Measurements from ENCODE around the gene CCT6B.
"Not testable (repeated sequence)": the region's sequence is repeated elsewhere in the genome, so short reads cannot be mapped to it uniquely, and the experiment has no call there.

CCT6B gene

DNA sequence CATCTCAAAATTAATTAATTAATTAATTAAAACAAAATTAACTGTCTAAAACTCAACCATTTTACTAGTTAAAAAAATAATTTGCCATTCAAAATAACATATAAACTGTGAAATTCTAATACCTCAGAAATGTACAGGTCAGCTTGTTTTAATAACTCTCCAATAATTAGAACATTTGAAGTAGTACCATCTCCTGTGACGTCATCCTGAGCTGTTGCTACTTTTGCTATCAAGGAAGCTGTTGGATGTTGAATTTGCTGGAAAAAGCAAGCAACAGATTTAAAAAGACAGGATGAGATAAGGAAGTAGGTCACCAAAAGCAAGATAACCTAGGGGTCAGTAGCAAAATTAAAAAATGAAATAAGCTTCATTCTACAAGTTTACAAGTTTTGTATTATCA lies 2.8 kb downstream of the CCT6B start:
- TF ChIP-seq, protein P1, sequence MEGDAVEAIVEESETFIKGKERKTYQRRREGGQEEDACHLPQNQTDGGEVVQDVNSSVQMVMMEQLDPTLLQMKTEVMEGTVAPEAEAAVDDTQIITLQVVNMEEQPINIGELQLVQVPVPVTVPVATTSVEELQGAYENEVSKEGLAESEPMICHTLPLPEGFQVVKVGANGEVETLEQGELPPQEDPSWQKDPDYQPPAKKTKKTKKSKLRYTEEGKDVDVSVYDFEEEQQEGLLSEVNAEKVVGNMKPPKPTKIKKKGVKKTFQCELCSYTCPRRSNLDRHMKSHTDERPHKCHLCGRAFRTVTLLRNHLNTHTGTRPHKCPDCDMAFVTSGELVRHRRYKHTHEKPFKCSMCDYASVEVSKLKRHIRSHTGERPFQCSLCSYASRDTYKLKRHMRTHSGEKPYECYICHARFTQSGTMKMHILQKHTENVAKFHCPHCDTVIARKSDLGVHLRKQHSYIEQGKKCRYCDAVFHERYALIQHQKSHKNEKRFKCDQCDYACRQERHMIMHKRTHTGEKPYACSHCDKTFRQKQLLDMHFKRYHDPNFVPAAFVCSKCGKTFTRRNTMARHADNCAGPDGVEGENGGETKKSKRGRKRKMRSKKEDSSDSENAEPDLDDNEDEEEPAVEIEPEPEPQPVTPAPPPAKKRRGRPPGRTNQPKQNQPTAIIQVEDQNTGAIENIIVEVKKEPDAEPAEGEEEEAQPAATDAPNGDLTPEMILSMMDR (conservative IDR thresholded peaks at IDR 0.05; ENCODE audit: low read length): no peak
- no peak for TF ChIP-seq EZH2phosphoT487 (IDR thresholded peaks at IDR 0.05; ENCODE audit: borderline replicate concordance)
- Histone ChIP-seq H3F3A (ENCODE audit: low read depth) (no peaks in the 10 kb centered on the region), H3K36me3 (ENCODE audit: insufficient read depth, low read length) (no peaks in the 10 kb centered on the region; the same call in 1 of the 2 replicates), H4K20me1 (ENCODE audit: insufficient read depth, low read length, poor library complexity, severe bottlenecking) (no peaks in the 10 kb centered on the region), H3K9me3 (ENCODE audit: insufficient read depth, low read depth, low read length) (no peaks in the 10 kb centered on the region), H2AFZ (ENCODE audit: low read length) (no peak overlapping the region), H3K27me3 (ENCODE audit: insufficient read depth, low read length, poor library complexity, severe bottlenecking) (peaks cover 38% of the 10 kb centered on the region), H3K9ac (ENCODE audit: low read depth, low read length, poor library complexity, severe bottlenecking) (no peak overlapping the region), H3K9me2 (replicated peaks; ENCODE audit: low read depth, low read length) (no peaks in the 10 kb centered on the region; the same call in 1 of the 2 replicates), H3K79me2 (ENCODE audit: insufficient read depth, low read length) (peaks cover 21% of the 10 kb centered on the region), H3K4me2 (ENCODE audit: low read depth, low read length, poor library complexity, severe bottlenecking) (no peak overlapping the region), H3K4me3 (ENCODE audit: low read length, poor library complexity, severe bottlenecking) (no peak overlapping the region), H3K4me1 (ENCODE audit: insufficient read depth, low read length, poor library complexity, severe bottlenecking) (peaks cover 22% of the 10 kb centered on the region)

DNA sequence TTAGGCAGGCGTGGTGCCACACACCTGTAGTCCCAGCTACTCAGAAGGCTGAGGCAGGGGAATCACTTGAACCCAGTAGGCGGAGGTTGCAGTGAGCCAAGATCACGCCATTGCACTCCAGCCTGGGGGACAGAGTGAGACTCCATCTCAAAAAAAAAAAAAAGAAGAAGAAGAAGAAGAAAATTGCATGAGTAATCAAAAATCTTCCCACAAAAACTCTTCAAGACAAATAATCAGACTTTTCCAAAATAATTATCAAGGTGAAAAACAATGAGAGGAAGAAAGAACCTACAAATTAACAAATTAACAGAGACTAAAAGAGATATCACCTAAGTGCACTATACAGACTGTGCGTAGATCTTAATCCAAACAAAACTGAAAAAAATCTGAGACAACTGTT lies 10.5 kb downstream of the CCT6B start:
- not testable (repeated sequence) for H3K4me3 ChIP-seq (ENCODE audit: low read length, poor library complexity, severe bottlenecking); H3K79me2 ChIP-seq (ENCODE audit: insufficient read depth, low read length); H3K36me3 ChIP-seq (ENCODE audit: insufficient read depth, low read length); H3K9ac ChIP-seq (ENCODE audit: low read depth, low read length, poor library complexity, severe bottlenecking); H3K4me1 ChIP-seq (ENCODE audit: insufficient read depth, low read length, poor library complexity, severe bottlenecking); H3K9me3 ChIP-seq (ENCODE audit: insufficient read depth, low read depth, low read length); H3F3A ChIP-seq (ENCODE audit: low read depth); H3K27me3 ChIP-seq (ENCODE audit: insufficient read depth, low read length, poor library complexity, severe bottlenecking); H3K4me2 ChIP-seq (ENCODE audit: low read depth, low read length, poor library complexity, severe bottlenecking); H4K20me1 ChIP-seq (ENCODE audit: insufficient read depth, low read length, poor library complexity, severe bottlenecking); H2AFZ ChIP-seq (ENCODE audit: low read length); H3K9me2 ChIP-seq (replicated peaks; ENCODE audit: low read depth, low read length)

DNA sequence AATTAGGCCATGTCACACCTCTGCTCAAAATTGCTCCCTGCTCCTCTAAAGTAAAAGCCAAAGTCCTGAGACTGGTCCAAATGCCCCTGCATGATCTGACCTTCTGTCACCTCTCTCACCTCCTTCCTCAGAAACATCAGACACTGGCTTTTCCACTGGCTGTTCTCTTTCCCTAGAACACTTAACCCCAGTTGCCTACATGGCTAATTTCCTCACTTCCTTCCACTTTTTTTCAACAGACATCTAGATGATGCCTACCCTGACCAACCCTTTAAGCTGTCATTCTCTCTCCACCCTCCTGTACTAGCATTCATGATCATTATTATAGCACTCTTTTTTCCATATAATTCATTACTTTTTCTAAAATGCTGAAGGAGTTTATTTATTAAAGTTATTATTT lies 31.0 kb downstream of the CCT6B start:
- no peak overlapping the region for H3K4me2 ChIP-seq (ENCODE audit: low read depth, low read length, poor library complexity, severe bottlenecking)
- no peak for TF ChIP-seq EZH2phosphoT487 (IDR thresholded peaks at IDR 0.05; ENCODE audit: borderline replicate concordance)
- TF ChIP-seq, protein P1 (conservative IDR thresholded peaks at IDR 0.05; ENCODE audit: low read length): no peak
- no peaks in the 10 kb centered on the region for H3F3A ChIP-seq (ENCODE audit: low read depth)
- no peak overlapping the region for H3K4me3 ChIP-seq (ENCODE audit: low read length, poor library complexity, severe bottlenecking)
- no peaks in the 10 kb centered on the region for H3K9me3 ChIP-seq (ENCODE audit: insufficient read depth, low read depth, low read length)
- H3K36me3 ChIP-seq (ENCODE audit: insufficient read depth, low read length): no peaks in the 10 kb centered on the region
- no peak overlapping the region for H3K9ac ChIP-seq (ENCODE audit: low read depth, low read length, poor library complexity, severe bottlenecking)
- H4K20me1 ChIP-seq (ENCODE audit: insufficient read depth, low read length, poor library complexity, severe bottlenecking): no peaks in the 10 kb centered on the region
- H3K79me2 ChIP-seq (ENCODE audit: insufficient read depth, low read length): no peaks in the 10 kb centered on the region
- no peak overlapping the region for H2AFZ ChIP-seq (ENCODE audit: low read length)
- no peaks in the 10 kb centered on the region for H3K4me1 ChIP-seq (ENCODE audit: insufficient read depth, low read length, poor library complexity, severe bottlenecking)
- no peaks in the 10 kb centered on the region for H3K9me2 ChIP-seq (replicated peaks; ENCODE audit: low read depth, low read length)
- H3K27me3 ChIP-seq (ENCODE audit: insufficient read depth, low read length, poor library complexity, severe bottlenecking): no peaks in the 10 kb centered on the region

- H3K4me2 ChIP-seq (ENCODE audit: low read depth, low read length, poor library complexity, severe bottlenecking): no peak overlapping the region
- no peaks in the 10 kb centered on the region for H3K9me3 ChIP-seq (ENCODE audit: insufficient read depth, low read depth, low read length)
- H3K9me2 ChIP-seq (replicated peaks; ENCODE audit: low read depth, low read length): no peaks in the 10 kb centered on the region
- TF ChIP-seq, protein P1 (conservative IDR thresholded peaks at IDR 0.05; ENCODE audit: low read length): no peak
- TF ChIP-seq EZH2phosphoT487 (IDR thresholded peaks at IDR 0.05; ENCODE audit: borderline replicate concordance): no peak
- H3K36me3 ChIP-seq (ENCODE audit: insufficient read depth, low read length): no peaks in the 10 kb centered on the region
- H4K20me1 ChIP-seq (ENCODE audit: insufficient read depth, low read length, poor library complexity, severe bottlenecking): no peaks in the 10 kb centered on the region
- no peaks in the 10 kb centered on the region for H3F3A ChIP-seq (ENCODE audit: low read depth)
- no peaks in the 10 kb centered on the region for H3K27me3 ChIP-seq (ENCODE audit: insufficient read depth, low read length, poor library complexity, severe bottlenecking)
- no peaks in the 10 kb centered on the region for H3K4me1 ChIP-seq (ENCODE audit: insufficient read depth, low read length, poor library complexity, severe bottlenecking)
- H2AFZ ChIP-seq (ENCODE audit: low read length): no peak overlapping the region
- H3K4me3 ChIP-seq (ENCODE audit: low read length, poor library complexity, severe bottlenecking): no peak overlapping the region
- no peak overlapping the region for H3K9ac ChIP-seq (ENCODE audit: low read depth, low read length, poor library complexity, severe bottlenecking)
- no peaks in the 10 kb centered on the region for H3K79me2 ChIP-seq (ENCODE audit: insufficient read depth, low read length)
Measured at GRCh38 chr17:34926661-34927060, 34.6 kb downstream of the CCT6B start.
